Measurements from ENCODE around the gene RAB11A. TPM values are rescaled to one million over a fixed set of nuclear protein-coding genes. Genes with fewer than 3 reads are reported as not detected.

Gene RAB11A
- total and polyA plus RNA-seq, 2 of the 13 experiments (the other 11 are each of a cell fraction or from before 2014, with no cell fraction given), result 161 to 162 TPM

- TF ChIP-seq EED (CRISPR knock-in tag; IDR thresholded peaks at IDR 0.05) (no peak), ZNF101 (CRISPR knock-in tag; IDR thresholded peaks at IDR 0.05; ENCODE audit: borderline replicate concordance, low read depth) (no peak), ZNF343 (CRISPR knock-in tag; IDR thresholded peaks at IDR 0.05) (no peak), ZKSCAN1 (IDR thresholded peaks at IDR 0.05; ENCODE audit: low read length) (no peak), ZNF317 (CRISPR knock-in tag; IDR thresholded peaks at IDR 0.05) (no peak), ZNF235 (CRISPR knock-in tag; IDR thresholded peaks at IDR 0.05; ENCODE audit: borderline replicate concordance) (no peak)
These were observed 34.2 kb downstream of the RAB11A start (continued) for GRCh38 chr15:65903296-65904073.

- Histone ChIP-seq H3K9me3 (ENCODE audit: low read length) (no peaks in the 10 kb centered on the region), H3K4me3 (replicated peaks in 1 of 3; ENCODE audit: insufficient read depth in 1 of 3, low read depth in 2 of 3, low read length in 3 of 3) (no peak overlapping the region), H3K4me1 (ENCODE audit: insufficient read depth, low read length) (peaks cover 27% of the 10 kb centered on the region), H3K9ac (ENCODE audit: insufficient read depth, low read depth, low read length) (no peak overlapping the region), H4K20me1 (ENCODE audit: insufficient read depth, low read length) (no peaks in the 10 kb centered on the region), H3K27me3 (ENCODE audit: control insufficient read depth in 1 of 2, insufficient read depth in 2 of 2, low read length in 2 of 2) (no peaks in the 10 kb centered on the region), H3K4me2 (ENCODE audit: low read depth, low read length) (no peak overlapping the region), H3K36me3 (replicated peaks in 1 of 2; ENCODE audit: control insufficient read depth in 1 of 2, insufficient read depth in 2 of 2, low read length in 2 of 2) (peaks cover 1 to 22% of the 10 kb centered on the region in 2 experiments; a peak in 4 of 5 replicates), H2AFZ (ENCODE audit: low read length) (no peak overlapping the region), H3K27ac (ENCODE audit: extremely low read length, insufficient read depth, low read length) (no peak overlapping the region), H3K79me2 (ENCODE audit: insufficient read depth, low read length) (no peaks in the 10 kb centered on the region)
- no peak for DNase-seq (ENCODE audit: low spot score)
- in situ Hi-C loops (cut with HindIII; ENCODE audit: extremely low pct_ligation_motif_present, low pct_unique_long_range_greater_than_20kb) (no loop called here), intact Hi-C loops (cut with micrococcal nuclease; ENCODE audit: unreplicated experiment) (no loop called here)
- FAIRE-seq, result no peak
- no TSS peak for BruUV-seq (replicated peaks)
- no peak for TF ChIP-seq NFKBIZ (CRISPR knock-in tag; IDR thresholded peaks at IDR 0.05)
- TF ChIP-seq HOXA3 (CRISPR knock-in tag; IDR thresholded peaks at IDR 0.05), result no peak
- TF ChIP-seq ZKSCAN8 (CRISPR knock-in tag; IDR thresholded peaks at IDR 0.05; ENCODE audit: borderline replicate concordance), result no peak
- TF ChIP-seq ZNF451 (CRISPR knock-in tag; IDR thresholded peaks at IDR 0.05), result no peak
- no peak for TF ChIP-seq HIC2 (CRISPR knock-in tag; IDR thresholded peaks at IDR 0.05; ENCODE audit: low read depth)
- no peak for TF ChIP-seq ZNF605 (CRISPR knock-in tag; IDR thresholded peaks at IDR 0.05)
- TF ChIP-seq PAWR (CRISPR knock-in tag; IDR thresholded peaks at IDR 0.05; ENCODE audit: borderline replicate concordance), result no peak
- no peak for TF ChIP-seq BORCS8-MEF2B (CRISPR knock-in tag; IDR thresholded peaks at IDR 0.05)
- no peak for TF ChIP-seq ZNF652 (CRISPR knock-in tag; IDR thresholded peaks at IDR 0.05; ENCODE audit: borderline replicate concordance, low read depth)
- TF ChIP-seq ZFX (CRISPR knock-in tag; IDR thresholded peaks at IDR 0.05; ENCODE audit: low read depth), result no peak
- no peak for TF ChIP-seq ATF4 (CRISPR knock-in tag; IDR thresholded peaks at IDR 0.05)
- TF ChIP-seq KMT2A (CRISPR knock-in tag; IDR thresholded peaks at IDR 0.05), result no peak
- no peak for TF ChIP-seq ZNF446 (CRISPR knock-in tag; IDR thresholded peaks at IDR 0.05)
- TF ChIP-seq SIX1 (CRISPR knock-in tag; IDR thresholded peaks at IDR 0.05; ENCODE audit: borderline replicate concordance), result no peak
- no peak for TF ChIP-seq ZNF672 (CRISPR knock-in tag; IDR thresholded peaks at IDR 0.05)
- no peak for TF ChIP-seq ZNF7 (CRISPR knock-in tag; IDR thresholded peaks at IDR 0.05)
- TF ChIP-seq TBL1XR1 (IDR thresholded peaks at IDR 0.05; ENCODE audit: borderline replicate concordance, low read length, partially characterized antibody), result no peak
- no peak for TF ChIP-seq LCORL (IDR thresholded peaks at IDR 0.05)
- no peak for TF ChIP-seq LCORL (CRISPR knock-in tag; IDR thresholded peaks at IDR 0.05)
- CTCF ChIA-PET (ENCODE audit: low intra/inter-chr PET ratio, low total read pairs), result no interaction called here
- ATAC-seq, result no peak
- POLR2A ChIA-PET, result no interaction called here
- 86% methylated on average over 4 of the region's 4 CpGs for WGBS (ENCODE audit: low lambda C conversion rate)
These were observed 35.0 kb downstream of the RAB11A start for GRCh38 chr15:65904301-65904700.

Measured in HepG2 (cell line).